GM20000 (cell line): Measurements from ENCODE around the gene NBPF20.
"Not testable (repeated sequence)": the region's sequence is repeated elsewhere in the genome, so short reads cannot be mapped to it uniquely, and the experiment has no call there.

Experiments
- DNase-seq: peaks from one replicate; pipeline ENCODE4 v3.0.0; 2012; ENCODE audit warnings: low spot score

Gene NBPF20

DNA sequence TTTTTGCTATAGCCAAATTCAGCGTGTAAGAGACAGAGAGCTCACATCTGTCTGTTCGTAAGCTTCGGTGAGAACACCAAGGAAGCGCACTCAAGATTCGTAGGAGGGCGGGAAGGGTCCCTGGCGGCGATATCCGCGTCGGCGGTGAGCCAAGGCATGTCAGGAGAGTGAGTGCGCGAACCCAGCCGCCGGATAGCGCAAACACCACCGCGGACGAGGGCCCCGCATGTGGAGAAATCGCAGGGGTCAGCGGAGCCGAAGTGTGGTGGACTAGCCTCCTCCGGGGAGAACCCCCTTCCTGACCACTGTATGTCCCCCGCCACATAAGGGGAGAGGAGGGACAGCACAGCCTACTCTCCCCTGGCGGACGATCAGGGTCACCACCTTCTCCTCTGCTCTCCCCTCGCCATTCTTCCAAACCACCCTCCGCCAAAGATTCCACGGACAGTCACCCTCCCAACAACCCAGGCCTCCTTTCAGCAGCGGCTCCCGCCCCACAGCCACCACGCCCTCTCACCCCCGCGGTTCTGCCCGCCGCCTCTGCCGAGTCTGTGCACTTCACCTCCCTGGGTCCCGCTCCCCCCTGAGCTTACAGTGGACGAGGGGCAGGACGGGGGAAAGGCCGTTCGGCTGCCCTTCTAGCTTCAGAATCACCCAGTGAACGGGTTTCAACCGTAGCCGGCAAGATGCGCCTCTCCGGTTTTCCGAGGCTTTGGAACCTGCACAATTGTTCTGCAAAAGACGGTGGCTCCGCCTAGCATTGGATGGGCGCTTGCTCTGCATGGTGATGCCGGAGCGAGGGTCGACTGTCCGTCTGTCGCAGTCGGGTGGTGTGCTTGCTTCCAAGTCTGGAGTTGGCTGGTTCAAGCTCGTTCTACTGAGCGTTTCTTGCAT lies 6.2 kb upstream of the NBPF20 start:
- not testable (repeated sequence) for DNase-seq

DNA sequence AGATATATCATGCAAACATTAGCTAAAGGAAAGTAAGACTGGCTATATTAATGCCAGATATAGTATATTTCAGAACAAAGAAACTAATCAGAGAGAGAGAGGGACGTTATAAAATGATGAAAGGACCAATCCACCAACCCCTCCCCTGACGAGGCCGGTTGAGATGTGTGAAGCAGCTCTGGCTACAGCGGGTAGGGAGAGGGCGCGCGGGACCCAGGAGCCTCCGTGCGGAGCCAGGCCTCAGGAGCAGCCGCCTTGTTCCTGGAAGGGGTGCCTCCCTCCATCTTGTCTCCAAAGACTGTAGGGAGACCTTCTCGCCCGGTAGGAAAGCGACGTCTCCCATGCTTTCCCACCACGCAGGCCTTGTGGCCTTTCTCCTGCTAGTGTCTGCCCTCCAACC lies 5.4 kb upstream of the NBPF20 start:
- not testable (repeated sequence) for DNase-seq

DNA sequence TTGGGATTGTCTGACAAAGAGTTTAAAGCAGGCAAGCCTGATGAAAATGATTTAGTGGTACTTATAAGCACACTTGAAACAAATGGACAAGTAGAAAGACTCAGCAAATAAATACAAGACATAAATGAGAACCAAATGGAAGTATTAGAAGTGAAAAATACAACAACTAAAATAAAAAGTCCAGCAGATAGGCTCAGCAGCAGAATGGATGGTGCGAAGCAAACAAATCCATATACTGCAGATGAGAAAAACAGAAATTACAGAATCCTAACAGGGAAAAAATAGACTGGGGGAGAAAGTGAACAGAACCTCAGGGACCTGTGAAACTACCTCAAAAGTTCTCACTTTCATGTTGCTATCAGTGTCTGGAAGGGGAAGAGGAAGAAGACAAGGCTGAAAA lies 3.9 kb upstream of the NBPF20 start:
- DNase-seq = not testable (repeated sequence)

- not testable (repeated sequence) for DNase-seq
These were observed 579 bp downstream of the NBPF20 start for GRCh38 chr1:145424612-145425435.

- not testable (repeated sequence) for DNase-seq
These were observed 10.3 kb downstream of the NBPF20 start for GRCh38 chr1:145415149-145415548.

- DNase-seq = not testable (repeated sequence)
These were observed 18.1 kb downstream of the NBPF20 start for GRCh38 chr1:145407266-145407665.

DNA sequence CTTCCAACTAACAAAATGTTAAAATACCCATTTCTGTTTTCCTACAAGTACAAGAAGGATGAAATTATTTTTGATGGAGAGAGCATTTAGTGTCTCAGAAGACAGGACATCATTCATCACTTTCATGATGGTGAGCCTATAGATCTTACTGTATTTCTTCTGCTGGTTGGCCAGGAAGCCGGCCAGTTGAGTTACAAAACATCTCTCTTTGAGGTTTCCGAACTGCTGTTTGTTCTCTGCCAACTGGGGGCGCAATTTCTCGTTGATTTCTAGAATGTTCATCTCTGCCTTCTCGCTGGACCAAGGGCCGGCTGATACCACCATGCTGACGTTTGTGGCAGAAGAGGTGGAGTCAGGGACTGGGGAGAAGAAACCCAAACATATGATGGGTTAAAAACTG lies 20.5 kb downstream of the NBPF20 start:
- DNase-seq = not testable (repeated sequence)

GRCh38 chr1:145400701-145401100 lies 24.7 kb downstream of the NBPF20 start:
- not testable (repeated sequence) for DNase-seq
